Measurements from ENCODE around the gene SRGAP2C.
A peak's percentile ranks its signal among the peaks of the same experiment; 100 is the strongest.
"Not testable (repeated sequence)": the region's sequence is repeated elsewhere in the genome, so short reads cannot be mapped to it uniquely, and the experiment has no call there.

Gene SRGAP2C

GRCh38 chr1:121184290-121185127, at the start of gene SRGAP2C, which contains the start of gene FAM72B:
Gene SRGAP2C (plus strand): TSS chr1:121184975. CDS start chr1:121187447, 2,472 bp downstream.
Gene FAM72B (minus strand): TSS chr1:121184340. CDS start chr1:121183489, 851 bp downstream.
- peak; percentile 99 for DNase-seq

GRCh38 chr1:121140393-121140792, 44.4 kb upstream of the SRGAP2C start:
- not testable (repeated sequence) for DNase-seq

GRCh38 chr1:121148489-121149190, 36.1 kb upstream of the SRGAP2C start:
- DNase-seq, result not testable (repeated sequence)

GRCh38 chr1:121151294-121151693, 33.5 kb upstream of the SRGAP2C start:
- not testable (repeated sequence) for DNase-seq

- not testable (repeated sequence) for DNase-seq
These were observed 32.0 kb upstream of the SRGAP2C start for GRCh38 chr1:121152788-121153187.

GRCh38 chr1:121154811-121155210, 30.0 kb upstream of the SRGAP2C start:
- DNase-seq, result not testable (repeated sequence)

- DNase-seq, result not testable (repeated sequence)
These were observed 29.0 kb upstream of the SRGAP2C start for GRCh38 chr1:121155671-121156358.

- not testable (repeated sequence) for DNase-seq
These were observed 27.7 kb upstream of the SRGAP2C start for GRCh38 chr1:121156958-121157603.

- DNase-seq, result not testable (repeated sequence)
These were observed 27.2 kb upstream of the SRGAP2C start for GRCh38 chr1:121157609-121158008.

- not testable (repeated sequence) for DNase-seq
These were observed 24.7 kb upstream of the SRGAP2C start for GRCh38 chr1:121160118-121160517.

- not testable (repeated sequence) for DNase-seq
These were observed 23.4 kb upstream of the SRGAP2C start for GRCh38 chr1:121161199-121161901.

- not testable (repeated sequence) for DNase-seq
These were observed 20.7 kb upstream of the SRGAP2C start for GRCh38 chr1:121163850-121164757.

- not testable (repeated sequence) for DNase-seq
These were observed 19.5 kb upstream of the SRGAP2C start for GRCh38 chr1:121165296-121165695.

GRCh38 chr1:121167225-121167738, 17.5 kb upstream of the SRGAP2C start:
- not testable (repeated sequence) for DNase-seq

GRCh38 chr1:121168152-121168668, 16.6 kb upstream of the SRGAP2C start:
- not testable (repeated sequence) for DNase-seq

GRCh38 chr1:121176649-121177048, 8.1 kb upstream of the SRGAP2C start:
- DNase-seq, result not testable (repeated sequence)

GRCh38 chr1:121178197-121178596, 6.6 kb upstream of the SRGAP2C start:
- not testable (repeated sequence) for DNase-seq

GRCh38 chr1:121183867-121184266, 908 bp upstream of the SRGAP2C start:
- not testable (repeated sequence) for DNase-seq

- not testable (repeated sequence) for DNase-seq
These were observed 449 bp downstream of the SRGAP2C start for GRCh38 chr1:121185140-121185708.

GRCh38 chr1:121186191-121186590, 1.4 kb downstream of the SRGAP2C start:
- not testable (repeated sequence) for DNase-seq
